ENCODE data around the gene SPATA32.

DNA sequence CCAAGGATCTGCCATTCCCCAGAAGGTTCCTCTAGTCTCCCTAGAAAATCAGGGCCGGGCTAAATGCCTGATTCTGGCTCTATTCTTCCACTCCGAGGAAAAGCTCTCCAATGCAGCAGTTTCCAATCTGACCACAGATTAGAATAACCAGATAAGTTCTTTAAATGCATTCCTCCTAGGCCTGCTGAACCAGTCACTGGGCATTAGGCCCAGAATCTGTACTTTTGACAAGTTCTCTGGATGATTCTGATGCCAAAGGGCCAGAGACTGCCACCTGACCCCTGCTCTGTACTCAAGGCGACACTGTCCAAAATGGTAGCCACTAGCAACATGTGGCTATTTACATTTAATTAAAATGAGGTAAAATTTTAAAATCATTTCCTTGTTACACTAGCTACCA, 32.6 kb upstream of the SPATA32 start:
- TF ChIP-seq, protein P1, sequence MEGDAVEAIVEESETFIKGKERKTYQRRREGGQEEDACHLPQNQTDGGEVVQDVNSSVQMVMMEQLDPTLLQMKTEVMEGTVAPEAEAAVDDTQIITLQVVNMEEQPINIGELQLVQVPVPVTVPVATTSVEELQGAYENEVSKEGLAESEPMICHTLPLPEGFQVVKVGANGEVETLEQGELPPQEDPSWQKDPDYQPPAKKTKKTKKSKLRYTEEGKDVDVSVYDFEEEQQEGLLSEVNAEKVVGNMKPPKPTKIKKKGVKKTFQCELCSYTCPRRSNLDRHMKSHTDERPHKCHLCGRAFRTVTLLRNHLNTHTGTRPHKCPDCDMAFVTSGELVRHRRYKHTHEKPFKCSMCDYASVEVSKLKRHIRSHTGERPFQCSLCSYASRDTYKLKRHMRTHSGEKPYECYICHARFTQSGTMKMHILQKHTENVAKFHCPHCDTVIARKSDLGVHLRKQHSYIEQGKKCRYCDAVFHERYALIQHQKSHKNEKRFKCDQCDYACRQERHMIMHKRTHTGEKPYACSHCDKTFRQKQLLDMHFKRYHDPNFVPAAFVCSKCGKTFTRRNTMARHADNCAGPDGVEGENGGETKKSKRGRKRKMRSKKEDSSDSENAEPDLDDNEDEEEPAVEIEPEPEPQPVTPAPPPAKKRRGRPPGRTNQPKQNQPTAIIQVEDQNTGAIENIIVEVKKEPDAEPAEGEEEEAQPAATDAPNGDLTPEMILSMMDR (IDR thresholded peaks at IDR 0.05): peak in 1 of 6 experiments; percentile 19
- no peak for TF ChIP-seq POLR2A (IDR thresholded peaks at IDR 0.05)

All from thyroid gland (tissue), 4 donors.